GM21360 (cell line): ENCODE results near the gene XYLT1.

ENCODE experiments used
- ATAC-seq: cut with Tn5 transposase; IDR thresholded peaks from one replicate; pipeline ENCODE4 v1.9.1; 2021; ENCODE audit warnings: mild to moderate bottlenecking, moderate library complexity; ENCODE audit not compliant: unreplicated experiment

XYLT1 gene

GRCh38 chr16:17407321-17407720 is 63.4 kb downstream of the XYLT1 start:
- ATAC-seq = no peak

GRCh38 chr16:17404941-17405689 is 65.6 kb downstream of the XYLT1 start:
- ATAC-seq = no peak

DNA sequence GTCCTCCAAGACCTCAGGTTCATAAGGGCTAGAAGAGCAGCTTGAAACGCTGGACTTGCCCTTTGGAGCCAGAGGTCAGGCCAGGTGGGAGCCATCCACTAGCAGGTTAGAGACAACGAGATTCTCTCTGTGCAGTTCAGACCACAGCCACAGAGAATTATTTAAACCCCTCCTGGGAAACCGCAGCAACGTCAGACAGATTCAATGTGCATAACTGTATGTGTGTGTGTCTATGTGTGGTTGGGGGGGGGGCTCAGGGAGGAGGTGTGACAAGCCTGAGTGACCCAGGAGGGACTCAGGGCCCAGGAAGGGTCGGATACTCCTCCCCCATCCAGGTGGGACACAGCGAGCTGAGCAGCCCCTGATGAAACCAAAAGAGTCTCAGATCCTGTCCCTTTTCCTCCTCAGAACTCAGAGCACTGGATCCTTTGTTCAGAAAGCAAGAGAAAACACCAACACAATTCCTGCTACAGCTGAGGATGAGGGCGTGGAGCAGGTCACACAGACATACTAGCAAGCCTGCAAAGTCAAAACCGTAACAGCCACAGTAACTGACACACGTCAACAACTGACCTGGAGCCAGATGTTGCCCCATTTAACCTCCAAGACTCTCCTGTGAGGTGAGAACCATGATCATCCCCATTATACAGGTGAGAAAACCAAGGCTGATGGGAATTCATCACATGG is 66.8 kb downstream of the XYLT1 start:
- ATAC-seq = no peak

DNA sequence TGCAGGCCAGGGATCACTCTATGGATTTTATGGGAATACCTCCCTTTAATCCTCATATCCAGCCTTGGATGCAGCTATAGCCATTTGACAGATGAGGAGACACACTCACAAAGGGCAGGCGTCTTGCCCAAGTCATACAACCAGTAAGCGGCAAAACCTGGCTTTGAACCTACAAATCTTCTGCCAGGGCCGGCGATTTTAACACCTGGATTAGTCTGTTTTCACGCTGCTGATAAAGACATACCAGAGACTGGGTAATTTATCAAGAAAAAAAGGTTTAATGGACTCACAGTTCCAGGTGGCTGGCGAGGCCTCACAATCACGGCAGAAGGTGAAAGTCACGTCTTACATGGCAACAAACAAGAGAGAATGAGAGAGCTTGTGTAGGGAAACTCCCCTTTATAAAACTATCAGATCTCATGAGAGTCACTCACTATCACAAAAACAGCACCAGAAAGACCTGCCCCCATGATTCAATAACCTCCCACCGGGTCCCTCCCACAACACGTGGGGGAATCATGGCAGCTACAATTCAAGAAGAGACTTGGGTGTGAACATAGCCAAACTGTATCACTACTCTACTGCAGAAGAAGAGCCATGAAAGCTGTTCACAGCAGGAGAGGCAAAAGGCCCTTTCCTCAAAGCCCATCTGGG is 67.5 kb downstream of the XYLT1 start:
- ATAC-seq = no peak

GRCh38 chr16:17397499-17397891 is 73.3 kb downstream of the XYLT1 start:
- no peak for ATAC-seq

GRCh38 chr16:17396762-17397498 is 73.8 kb downstream of the XYLT1 start:
- ATAC-seq = no peak

DNA sequence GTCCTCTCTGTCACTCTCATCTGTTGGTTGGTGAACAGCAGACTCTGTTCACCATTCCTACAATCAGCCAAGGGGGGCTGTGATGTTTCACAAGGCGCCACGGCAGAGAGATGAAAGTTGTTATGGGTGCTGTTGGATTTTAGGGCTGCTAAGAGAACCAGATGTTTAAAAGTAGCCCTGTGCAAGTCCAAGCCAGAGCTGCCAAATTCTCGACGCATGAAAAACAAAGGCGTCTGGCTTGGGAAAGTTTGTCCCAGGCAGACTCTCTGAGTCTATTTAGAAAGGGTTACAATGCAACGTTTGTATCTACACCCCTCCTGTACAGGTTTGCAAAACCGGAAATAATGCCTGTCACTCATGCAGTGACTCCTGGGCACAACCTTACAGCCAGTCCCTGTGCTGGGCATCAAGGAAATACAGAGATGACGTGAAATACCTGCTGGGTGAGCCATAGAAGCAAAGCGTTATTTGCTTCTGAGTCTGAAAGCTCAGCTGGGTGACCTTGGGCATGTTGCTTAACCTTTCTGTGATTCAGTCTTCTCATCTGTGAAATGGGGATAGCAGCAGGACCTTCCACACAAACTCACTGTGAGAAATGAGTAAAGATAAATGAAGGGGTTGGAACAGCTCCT is 74.8 kb downstream of the XYLT1 start:
- no peak for ATAC-seq

DNA sequence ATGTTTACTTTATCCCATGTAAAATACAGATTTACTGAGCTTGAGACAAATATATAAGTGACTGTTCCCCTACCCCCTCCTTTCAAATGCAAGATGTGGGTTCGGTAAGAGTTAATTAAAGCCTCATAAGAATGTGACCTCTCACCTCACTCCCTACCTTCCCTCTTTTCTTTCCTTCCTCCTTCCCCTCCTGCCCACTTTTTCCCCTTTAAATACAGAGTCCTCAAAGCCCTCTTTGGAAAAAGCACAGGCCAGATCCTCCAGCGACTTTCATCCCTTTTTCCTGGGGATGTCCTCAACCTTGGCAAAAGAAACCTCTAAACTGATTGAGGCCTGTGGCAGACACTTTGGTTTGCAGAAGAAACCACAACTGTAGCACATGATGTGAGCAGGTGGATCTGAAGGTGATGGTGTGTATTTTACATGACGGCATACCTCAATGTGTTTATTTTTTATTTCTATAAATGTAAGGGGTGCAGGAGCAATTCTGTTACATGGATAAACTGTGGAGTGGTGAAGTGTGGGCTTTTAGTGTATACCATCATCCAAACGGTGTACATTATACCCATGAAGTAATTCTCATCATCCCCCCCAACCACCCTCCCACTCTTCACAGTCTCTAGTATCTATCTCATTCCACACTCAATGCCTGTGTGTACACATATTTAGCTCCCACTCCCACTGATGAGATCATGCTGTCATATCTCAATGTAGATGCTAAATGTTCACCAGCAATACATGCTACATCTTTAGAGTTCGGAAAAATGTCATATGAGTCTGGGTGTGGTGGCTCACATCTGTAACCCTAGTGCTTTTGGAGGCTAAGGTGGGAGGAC is 77.7 kb downstream of the XYLT1 start:
- ATAC-seq = no peak

- ATAC-seq = no peak
These were observed 78.5 kb downstream of the XYLT1 start for GRCh38 chr16:17392127-17392856.

GRCh38 chr16:17391715-17392114 is 79.0 kb downstream of the XYLT1 start:
- no peak for ATAC-seq

GRCh38 chr16:17389384-17389783 is 81.4 kb downstream of the XYLT1 start:
- no peak for ATAC-seq

- ATAC-seq = no peak
These were observed 83.5 kb downstream of the XYLT1 start for GRCh38 chr16:17387256-17387655.

- no peak for ATAC-seq
These were observed 84.5 kb downstream of the XYLT1 start for GRCh38 chr16:17386229-17386628.

GRCh38 chr16:17384471-17384870 is 86.3 kb downstream of the XYLT1 start:
- ATAC-seq = no peak

GRCh38 chr16:17382949-17383863 is 87.6 kb downstream of the XYLT1 start:
- no peak for ATAC-seq

DNA sequence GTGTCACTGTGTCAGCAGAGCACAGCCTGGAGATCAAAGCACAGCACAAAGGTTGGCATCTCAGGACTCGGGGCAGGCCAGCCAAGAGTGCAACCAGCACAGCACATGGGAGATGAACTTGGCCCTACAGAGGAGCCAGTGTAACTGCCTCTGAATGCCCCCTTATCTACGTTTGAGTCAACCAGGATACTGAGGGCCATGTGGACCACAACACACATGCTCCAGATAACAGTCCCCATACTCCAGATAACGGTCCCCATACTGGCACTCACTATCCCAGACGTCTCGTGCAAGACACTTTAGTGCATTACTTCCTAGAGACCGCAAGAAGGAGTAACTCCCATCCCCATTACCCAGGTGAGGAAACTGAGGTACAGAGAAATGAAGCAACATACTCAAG is 88.2 kb downstream of the XYLT1 start:
- ATAC-seq = no peak

DNA sequence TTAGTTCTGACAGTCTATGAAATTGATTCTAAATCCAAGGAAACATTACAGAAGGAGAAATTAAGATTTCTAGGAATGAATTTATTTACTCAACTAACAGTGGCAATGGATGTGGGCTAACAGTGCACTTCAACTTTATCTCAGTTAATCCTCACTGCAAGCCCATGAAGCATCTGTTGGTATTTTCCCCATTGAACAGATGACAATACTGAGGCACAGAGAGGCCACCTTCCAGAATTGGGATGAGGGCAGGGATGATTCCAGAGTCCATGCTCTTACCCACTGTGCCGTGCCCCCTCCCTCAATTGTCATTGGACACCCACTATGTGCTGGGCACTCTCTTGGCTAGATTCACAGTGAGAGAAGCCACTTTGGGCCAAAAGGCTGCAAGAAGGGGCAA is 89.0 kb downstream of the XYLT1 start:
- ATAC-seq = no peak

- no peak for ATAC-seq
These were observed 90.1 kb downstream of the XYLT1 start for GRCh38 chr16:17380613-17381012.
